Upper lobe of right lung (tissue), 1 donor: ENCODE results near the gene ZNF718. TPM values are rescaled to one million over a fixed set of nuclear protein-coding genes. Genes with fewer than 3 reads are reported as not detected.

Source experiments
- ATAC-seq: fragments of 200-7000 bp; cut with Tn5 transposase; one replicate; pipeline ENCODE4 v1.9.1; 2020; ENCODE audit warnings: mild to moderate bottlenecking, moderate library complexity
- DNase-seq: peaks from one replicate; pipeline ENCODE4 v3.0.0-alpha.2; 2020
- H3K27ac ChIP-seq: fragments of 200-600 bp; one replicate; pipeline ENCODE4 v1.8.0; 2022
- H3K27me3 ChIP-seq: fragments of 200-600 bp; one replicate; pipeline ENCODE4 v1.8.0; 2022; ENCODE audit warnings: mild to moderate bottlenecking
- H3K36me3 ChIP-seq: fragments of 200-600 bp; one replicate; pipeline ENCODE4 v1.8.0; 2022
- H3K4me1 ChIP-seq: fragments of 200-600 bp; one replicate; pipeline ENCODE4 v1.8.0; 2022
- H3K4me3 ChIP-seq: fragments of 200-600 bp; one replicate; pipeline ENCODE4 v1.8.0; 2022; ENCODE audit warnings: mild to moderate bottlenecking
- H3K9me3 ChIP-seq: fragments of 200-600 bp; one replicate; pipeline ENCODE4 v1.8.0; 2022
- intact Hi-C: fragments of 100-400 bp; cut with DNase I; formaldehyde crosslinking; loops from one replicate; pipeline ENCODE4 v1.11.0; 2022
- total RNA-seq: library from RNA; stranded (reverse); fragmentation: NEBNext Ultra II Directional; extraction: Animal tissue kit (Norgen Biotek cat#: 25700); gene quantifications from one replicate; pipeline ENCODE4 v1.2.1, GENCODE V29; 2021
- TF ChIP-seq, protein P1 (sequence below): fragments of 200-600 bp; IDR thresholded peaks from one replicate; pipeline ENCODE4 v1.8.0; 2022; ENCODE audit warnings: antibody characterized with exemption
- donor health status: DM: no; HTN: yes; CAD: no; lungs with severe emphysema.

The ZNF718 gene
- total RNA-seq, 1 donor from 2014 or later, result 9.1 TPM

DNA sequence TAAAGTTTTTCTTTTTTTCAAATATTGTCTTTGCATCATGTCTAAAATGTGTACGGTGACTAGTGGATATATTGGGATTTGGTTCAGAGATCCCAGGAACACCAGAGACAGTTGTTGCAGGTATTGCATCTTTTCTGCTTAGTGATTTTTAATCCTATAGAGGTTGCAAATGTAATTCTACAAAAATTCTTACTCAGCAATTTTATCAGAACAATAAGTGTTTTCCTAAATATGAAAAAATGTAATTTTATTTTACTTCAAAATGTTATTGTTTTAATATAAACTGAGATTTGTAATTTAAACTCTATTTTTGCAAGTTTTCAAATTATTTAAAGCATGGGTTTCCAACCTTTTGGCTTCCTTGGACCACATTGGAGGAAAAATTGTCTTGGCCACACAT lies 8.2 kb downstream of the ZNF718 start:
- ATAC-seq, result no peak
- intact Hi-C loops, result no loop called here
- no peaks in the 10 kb centered on the region for H3K27me3 ChIP-seq
- no peak overlapping the region for H3K27ac ChIP-seq
- H3K4me1 ChIP-seq, result no peaks in the 10 kb centered on the region
- no peak overlapping the region for H3K4me3 ChIP-seq
- peaks cover 51% of the 10 kb centered on the region for H3K36me3 ChIP-seq
- H3K9me3 ChIP-seq, result peaks cover 17% of the 10 kb centered on the region
- TF ChIP-seq, protein P1, sequence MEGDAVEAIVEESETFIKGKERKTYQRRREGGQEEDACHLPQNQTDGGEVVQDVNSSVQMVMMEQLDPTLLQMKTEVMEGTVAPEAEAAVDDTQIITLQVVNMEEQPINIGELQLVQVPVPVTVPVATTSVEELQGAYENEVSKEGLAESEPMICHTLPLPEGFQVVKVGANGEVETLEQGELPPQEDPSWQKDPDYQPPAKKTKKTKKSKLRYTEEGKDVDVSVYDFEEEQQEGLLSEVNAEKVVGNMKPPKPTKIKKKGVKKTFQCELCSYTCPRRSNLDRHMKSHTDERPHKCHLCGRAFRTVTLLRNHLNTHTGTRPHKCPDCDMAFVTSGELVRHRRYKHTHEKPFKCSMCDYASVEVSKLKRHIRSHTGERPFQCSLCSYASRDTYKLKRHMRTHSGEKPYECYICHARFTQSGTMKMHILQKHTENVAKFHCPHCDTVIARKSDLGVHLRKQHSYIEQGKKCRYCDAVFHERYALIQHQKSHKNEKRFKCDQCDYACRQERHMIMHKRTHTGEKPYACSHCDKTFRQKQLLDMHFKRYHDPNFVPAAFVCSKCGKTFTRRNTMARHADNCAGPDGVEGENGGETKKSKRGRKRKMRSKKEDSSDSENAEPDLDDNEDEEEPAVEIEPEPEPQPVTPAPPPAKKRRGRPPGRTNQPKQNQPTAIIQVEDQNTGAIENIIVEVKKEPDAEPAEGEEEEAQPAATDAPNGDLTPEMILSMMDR, result no peak
- DNase-seq, result no peak

DNA sequence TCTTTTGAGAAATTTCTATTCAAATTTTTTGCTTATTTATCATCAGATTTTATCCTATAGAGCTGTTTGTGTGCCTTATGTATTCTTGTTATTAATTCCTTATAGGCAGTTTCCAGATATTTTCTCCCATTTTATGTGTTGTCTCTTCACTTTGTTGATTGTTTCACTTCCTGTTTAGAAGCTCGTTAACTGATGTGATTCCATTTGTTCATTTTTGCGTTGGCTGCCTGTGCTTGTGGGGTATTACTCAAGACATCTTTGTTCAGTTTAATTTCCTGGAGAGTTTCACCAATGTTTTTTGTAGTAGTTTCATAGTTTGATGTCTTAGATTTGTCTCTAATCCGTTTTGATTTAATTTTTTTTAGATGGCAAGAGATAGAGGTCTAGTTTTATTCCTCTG lies 14.6 kb downstream of the ZNF718 start:
- H3K27me3 ChIP-seq, result no peaks in the 10 kb centered on the region
- peaks cover 56% of the 10 kb centered on the region for H3K9me3 ChIP-seq
- TF ChIP-seq, protein P1, result no peak
- peaks cover 43% of the 10 kb centered on the region for H3K36me3 ChIP-seq
- no peak for ATAC-seq
- intact Hi-C loops, result no loop called here
- no peak overlapping the region for H3K4me3 ChIP-seq
- no peaks in the 10 kb centered on the region for H3K4me1 ChIP-seq
- no peak overlapping the region for H3K27ac ChIP-seq
- no peak for DNase-seq

DNA sequence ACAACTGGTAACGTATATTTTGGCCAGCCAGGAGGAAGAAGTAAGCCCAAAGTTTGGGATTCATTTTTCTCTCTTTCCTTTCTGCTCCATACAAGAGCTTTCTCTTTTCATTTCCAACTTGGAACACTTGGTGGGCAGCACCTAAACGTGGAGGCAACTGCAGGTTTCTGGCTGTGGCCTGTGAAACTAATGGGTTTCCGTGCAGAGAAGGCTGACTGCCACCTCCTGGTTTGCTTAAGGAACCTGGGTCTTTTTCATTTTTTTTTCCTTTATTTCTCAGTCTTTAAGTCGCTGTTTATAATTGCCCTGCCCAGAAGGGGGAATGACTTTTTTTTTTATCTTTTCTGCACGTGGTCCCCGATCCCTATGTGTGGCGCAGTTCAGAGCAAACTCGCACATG lies 15.4 kb downstream of the ZNF718 start:
- no peaks in the 10 kb centered on the region for H3K4me1 ChIP-seq
- H3K27ac ChIP-seq, result no peak overlapping the region
- peaks cover 36% of the 10 kb centered on the region for H3K36me3 ChIP-seq
- H3K27me3 ChIP-seq, result no peaks in the 10 kb centered on the region
- ATAC-seq, result no peak
- TF ChIP-seq, protein P1, result no peak
- no peak for DNase-seq
- intact Hi-C loops, result no loop called here
- no peak overlapping the region for H3K4me3 ChIP-seq
- H3K9me3 ChIP-seq, result peaks cover 64% of the 10 kb centered on the region

DNA sequence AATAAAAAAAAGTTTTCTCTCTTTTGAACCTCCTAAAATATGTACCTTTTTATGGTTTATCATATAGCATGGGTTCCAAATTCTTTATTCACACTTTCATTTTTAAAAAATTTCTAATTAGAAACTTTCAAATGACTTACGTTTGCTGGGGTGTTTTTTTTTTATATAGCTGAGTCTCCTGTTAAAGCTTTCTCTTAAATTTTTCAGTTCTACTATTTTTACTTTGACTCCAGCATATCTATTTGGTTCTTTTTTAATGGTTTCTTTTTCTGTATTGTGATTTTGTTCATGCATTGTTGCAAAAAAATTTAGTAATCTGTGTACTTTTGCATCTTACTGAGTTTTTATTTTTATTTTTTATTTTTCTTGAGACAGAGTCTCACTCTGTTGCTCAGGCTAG lies 22.3 kb downstream of the ZNF718 start:
- DNase-seq (no peak), ATAC-seq (no peak)
- H3K36me3 ChIP-seq, result no peaks in the 10 kb centered on the region
- no peak overlapping the region for H3K27ac ChIP-seq
- no peak overlapping the region for H3K4me3 ChIP-seq
- H3K9me3 ChIP-seq, result peaks cover 69% of the 10 kb centered on the region
- intact Hi-C loops, result no loop called here
- H3K27me3 ChIP-seq, result no peaks in the 10 kb centered on the region
- TF ChIP-seq, protein P1, result no peak
- no peaks in the 10 kb centered on the region for H3K4me1 ChIP-seq

DNA sequence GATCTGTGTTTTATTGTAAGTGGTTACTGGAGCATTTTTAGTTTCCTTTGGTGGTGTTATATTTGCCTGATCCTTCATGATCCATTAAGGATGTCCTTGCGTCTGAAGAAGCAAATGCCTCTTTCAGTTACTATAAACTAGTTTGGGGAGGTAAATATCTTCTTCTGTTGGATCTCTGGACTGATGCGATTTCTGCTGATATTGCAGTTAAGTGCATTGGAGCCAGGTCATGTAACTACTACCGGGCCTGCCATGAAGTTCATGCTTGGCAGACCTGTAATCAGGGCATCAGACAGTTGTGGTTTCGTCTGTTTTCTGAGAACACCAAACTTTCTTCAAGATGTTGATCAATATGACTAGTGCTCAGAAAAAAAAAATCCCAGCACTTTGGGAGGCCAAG lies 22.9 kb downstream of the ZNF718 start:
- no peak for ATAC-seq
- no peaks in the 10 kb centered on the region for H3K36me3 ChIP-seq

More for the DNA sequence above, 22.9 kb downstream of the ZNF718 start:
- intact Hi-C loops, result no loop called here
- TF ChIP-seq, protein P1, result no peak
- H3K4me3 ChIP-seq, result no peak overlapping the region
- no peaks in the 10 kb centered on the region for H3K4me1 ChIP-seq
- no peak for DNase-seq
- H3K27ac ChIP-seq, result no peak overlapping the region
- H3K27me3 ChIP-seq, result no peaks in the 10 kb centered on the region
- H3K9me3 ChIP-seq, result peaks cover 64% of the 10 kb centered on the region
